NCI-H2227 (cell line): ENCODE data around the gene TINCR.
A peak's percentile ranks its signal among the peaks of the same experiment; 100 is the strongest.
"Not testable (repeated sequence)": the region's sequence is repeated elsewhere in the genome, so short reads cannot be mapped to it uniquely, and the experiment has no call there.

ENCODE experiments used
- DNase-seq: peaks from one replicate; lab custom pipeline; 2025; ENCODE audit not compliant: unreplicated experiment; lab: John Stamatoyannopoulos, UW

The TINCR gene

DNA sequence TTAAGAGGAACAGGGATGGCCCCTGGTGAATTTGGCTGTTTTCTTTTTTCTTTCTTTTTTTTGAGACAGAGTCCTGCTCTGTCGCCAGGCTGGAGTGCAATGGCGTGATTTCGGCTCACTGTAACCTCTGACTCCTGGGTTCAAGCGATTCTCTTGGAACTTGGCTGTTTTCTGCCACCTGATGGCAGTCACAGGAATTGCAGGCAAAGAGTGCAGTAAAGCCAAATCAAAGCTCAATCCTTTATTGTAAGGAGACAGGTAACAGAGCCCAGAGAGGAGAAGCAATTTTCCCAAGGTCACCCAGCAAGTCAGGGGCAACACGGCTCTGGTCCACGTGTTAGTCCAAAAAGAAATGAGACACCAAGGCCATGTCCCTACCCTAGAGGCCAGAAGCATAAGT is 6.2 kb downstream of the TINCR start:
- DNase-seq, result no peak

DNA sequence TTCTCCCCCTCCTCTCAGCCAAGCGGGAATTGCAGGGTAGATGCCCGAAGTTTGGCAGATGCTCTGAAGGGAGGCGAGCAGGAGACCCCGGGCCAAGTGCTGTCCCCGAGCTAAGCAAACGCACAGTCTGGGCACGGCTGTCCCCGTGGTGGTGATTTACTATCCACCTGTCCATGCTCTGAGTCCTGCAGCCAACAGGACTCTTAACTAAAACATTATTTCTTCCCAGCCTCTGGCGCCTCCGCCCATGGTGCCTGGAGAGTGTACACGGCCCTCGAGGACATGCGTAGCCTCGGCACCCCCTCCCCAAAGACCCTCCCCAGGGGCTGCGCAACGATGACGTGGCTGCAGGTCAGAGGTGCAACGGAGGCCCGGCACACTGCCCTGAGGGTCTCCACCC is 7.6 kb downstream of the TINCR start:
- no peak for DNase-seq

DNA sequence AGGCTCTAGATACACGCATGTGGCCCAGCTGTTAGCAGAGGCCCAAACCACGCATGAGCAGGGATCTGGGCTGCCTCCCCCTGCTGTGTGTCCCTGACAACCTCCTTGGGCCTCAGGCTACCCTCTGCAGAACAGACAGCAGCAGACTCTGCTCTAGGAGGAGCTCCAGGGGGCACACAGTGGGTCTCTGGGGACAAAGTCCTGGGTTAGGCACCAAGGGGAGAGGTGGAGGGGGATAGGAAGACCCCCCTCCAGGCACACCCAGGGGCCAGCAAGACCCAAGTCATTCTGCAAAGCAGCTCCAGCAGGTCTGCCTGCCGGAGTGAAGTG is 8.0 kb downstream of the TINCR start:
- no peak for DNase-seq

DNA sequence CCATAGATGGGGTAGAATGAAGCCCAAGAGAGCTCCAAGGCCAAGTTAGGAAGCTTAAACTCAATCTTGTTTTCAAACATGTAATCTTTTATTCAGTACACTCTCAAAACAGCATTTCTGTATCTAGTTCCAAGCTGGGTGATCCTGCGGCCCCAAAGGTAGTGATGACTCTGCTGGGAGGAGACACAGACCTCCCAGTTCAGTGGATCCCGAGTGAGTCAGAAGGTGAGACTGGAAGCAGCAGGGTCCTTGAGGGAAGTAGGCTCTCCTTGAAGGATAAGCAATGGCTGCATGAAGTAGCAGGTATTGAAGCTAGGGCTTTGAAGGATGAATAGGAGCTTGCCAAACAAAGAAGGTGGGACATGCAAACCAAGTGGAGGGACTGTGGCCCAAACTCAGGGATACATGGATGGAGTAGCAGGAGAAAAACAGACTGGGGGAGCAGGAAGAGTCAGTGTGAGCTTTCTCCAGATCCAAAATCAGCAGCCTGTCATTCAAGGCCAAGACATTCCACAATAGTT is 9.6 kb downstream of the TINCR start:
- DNase-seq, result no peak

DNA sequence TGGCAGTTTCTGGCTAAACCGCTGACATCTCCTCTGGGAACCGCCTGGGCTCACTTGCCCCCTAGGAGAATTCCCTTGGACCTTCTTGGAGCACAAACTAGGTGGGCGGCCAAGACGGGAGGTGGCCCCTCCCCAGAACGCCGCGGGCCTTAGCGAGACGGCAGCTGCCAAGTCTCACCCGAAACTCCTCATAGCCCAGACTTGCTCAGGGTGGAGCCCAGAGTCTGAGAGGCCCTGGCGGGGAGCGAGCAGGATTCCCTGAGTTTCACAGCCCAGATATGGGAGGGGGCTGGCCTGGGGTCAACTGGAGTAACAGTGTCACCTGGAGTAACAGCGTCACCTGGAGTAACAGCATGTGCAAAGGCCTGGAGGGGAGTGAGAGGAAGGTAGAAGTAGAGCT is 10.1 kb downstream of the TINCR start:
- no peak for DNase-seq

DNA sequence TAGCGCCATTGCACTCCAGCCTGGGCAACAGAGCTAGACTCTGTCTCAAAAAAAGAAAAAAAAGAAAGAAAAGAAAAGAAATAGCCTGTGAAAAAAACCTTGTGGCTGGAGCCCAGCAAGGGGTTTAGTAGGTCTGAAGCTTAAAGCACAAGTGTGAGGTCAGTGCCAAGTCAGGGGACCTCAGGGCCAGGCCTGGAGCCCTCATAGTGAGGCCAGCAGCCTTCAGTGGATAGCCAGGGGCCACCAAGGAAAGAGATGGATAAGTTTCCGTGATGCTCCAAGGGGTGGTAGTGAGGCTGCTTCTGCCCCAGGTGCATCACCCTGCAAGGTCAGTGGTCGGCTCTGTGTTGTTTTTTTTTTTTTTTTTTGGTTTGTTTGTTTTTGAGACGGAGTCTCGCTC is 12.9 kb downstream of the TINCR start:
- DNase-seq, result no peak

DNA sequence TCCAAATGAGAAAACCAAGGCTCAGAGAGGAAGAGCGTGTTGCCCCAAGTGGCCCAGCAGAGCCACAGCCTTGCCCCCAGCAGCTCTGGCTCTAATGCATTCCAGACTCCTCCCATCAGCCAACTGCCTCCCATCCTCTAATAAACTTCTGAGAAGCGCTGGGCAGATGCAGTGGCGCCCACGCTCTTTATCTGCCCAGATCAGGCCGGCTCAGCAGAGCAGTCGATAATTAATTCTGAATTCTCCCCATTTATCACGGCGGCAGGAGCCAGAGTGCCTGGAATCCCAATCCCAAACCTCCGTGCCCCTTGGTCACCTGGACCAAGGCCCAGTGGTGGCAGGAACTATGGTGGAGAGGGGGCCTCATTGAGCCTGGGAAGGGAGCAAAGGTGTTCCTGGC is 13.9 kb downstream of the TINCR start:
- no peak for DNase-seq

DNA sequence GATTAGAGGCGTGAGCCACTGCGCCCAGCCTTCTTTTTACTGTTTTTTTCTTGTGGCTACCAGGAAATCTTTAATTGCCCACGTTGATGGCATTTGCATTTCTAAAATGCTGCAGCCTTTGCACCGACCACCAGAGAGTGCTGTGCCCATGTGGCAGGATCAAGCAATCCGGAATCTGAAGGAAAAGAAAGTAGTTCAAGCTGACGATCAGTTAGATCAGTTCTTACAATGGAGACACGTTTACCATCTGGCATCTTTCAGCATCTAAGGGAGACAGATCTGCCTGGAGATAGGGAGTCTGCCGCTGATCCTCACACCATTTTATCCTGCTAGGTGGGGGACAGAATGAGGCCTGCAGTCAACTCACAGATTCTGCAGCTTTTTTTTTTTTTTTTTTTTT is 19.9 kb downstream of the TINCR start:
- peak; percentile 35 for DNase-seq

DNA sequence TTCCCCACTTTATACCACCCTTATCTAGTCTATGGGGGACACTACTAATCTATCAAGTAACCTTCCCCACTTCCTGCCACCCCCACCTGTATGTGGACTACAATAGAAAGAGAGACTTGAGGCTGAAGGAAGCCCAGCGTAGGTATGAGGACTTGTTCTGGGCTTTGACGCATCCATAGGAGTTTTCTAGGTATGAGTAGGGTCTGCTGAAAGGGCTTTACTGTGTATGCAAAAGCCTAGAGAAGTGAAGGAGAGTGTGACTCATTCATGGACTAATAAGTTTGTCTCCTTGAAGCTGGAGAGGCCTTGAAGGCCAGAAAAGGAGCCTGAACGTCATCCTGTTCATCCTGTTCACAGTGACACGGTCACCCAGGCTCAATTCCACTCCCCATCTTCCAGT is 21.8 kb downstream of the TINCR start:
- no peak for DNase-seq

DNA sequence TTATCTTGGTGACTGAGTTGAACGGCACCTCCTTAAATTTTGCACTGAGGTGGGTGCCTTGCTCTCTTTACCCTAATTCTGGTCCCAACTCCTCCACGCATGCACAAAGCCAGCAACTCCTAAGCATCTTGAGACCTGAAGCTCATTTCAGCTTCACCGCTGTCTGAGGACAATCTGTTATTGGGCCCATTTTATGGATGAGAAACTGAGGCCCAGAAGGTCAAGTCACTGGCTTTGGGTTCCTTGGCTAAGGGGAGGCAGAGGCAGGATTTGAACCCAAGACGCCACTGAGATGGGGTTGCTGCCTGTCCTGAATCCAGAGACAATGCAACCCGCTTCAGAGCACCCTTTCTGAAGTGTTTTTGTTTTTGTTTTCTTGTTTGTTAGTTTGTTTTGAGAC is 22.7 kb downstream of the TINCR start:
- no peak for DNase-seq

DNA sequence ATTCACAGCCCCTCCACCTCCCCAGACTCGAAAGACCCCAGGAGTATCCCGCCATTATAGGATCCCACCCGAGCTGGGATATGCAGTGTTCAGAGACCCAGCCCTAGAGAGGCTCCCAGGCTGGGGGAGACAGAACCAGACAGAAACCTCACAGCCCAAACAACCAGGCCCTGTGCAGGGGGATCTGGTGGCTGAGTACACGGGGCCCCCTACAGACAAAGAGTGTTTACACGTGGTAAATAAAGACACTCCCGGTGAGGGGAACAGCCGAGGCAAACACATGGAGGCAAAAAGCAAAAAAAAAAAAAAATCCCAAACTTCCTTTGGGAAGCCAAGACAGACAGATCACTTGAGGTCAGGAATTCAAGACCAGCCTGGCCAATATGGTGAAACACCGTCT is 25.1 kb downstream of the TINCR start:
- DNase-seq, result no peak

DNA sequence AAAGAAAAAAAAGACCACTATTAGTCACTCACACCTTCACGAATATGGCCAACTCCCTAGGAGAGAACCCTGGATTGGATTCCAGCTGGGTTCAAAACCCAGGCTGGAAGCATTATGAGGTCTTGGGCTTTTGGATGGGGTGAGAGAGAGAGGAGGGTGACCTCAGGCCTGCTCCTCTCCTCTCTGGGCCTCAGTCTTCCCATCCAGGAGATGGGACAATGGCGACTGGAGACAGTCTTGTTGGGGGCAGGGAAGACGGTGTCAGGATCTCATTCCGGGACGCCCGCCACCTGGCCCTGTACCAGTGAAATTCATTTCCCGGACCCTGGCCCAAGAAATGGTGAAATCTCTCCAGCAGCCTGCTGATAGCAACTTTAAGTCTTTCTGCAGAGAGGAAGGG is 26.3 kb downstream of the TINCR start:
- no peak for DNase-seq

DNA sequence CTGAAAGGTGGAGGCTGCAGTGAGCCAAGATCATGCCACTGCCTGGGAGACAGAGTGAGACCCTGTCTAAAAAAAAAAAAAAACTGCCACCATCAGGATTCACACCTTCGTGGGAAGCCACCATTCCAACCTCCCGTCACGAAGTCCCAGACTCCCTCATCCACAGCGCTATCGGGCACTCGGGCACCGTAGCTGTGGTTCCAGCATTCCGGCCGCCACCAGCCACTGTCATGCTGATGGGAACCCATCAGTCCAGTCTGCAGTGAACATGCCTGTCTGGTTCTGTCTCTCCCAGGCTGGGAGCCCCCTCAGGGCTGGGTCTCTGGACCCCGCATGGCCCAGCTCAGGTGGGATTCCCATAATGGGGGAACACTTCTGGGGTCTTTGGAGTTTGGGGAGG is 27.5 kb downstream of the TINCR start:
- DNase-seq, result no peak

DNA sequence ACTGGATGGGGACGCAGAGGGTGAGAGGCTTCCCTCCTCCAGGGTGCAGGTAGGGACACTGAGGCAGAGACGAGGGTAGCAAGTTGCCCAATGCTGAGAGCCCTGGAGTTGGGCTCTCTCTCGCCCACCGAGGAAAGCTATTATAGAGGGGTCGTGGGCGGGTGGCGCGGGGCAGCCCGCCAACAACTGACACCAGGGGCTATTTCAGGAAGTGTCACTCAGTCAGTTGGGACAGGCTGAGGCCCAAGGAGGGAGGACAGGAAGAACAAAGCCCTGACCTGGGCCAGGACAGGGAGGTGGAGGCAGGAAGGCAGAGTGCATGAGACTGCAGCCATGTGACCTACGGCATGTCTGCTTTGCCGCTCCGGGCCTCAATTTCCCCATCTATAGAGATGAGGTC is 29.9 kb downstream of the TINCR start:
- DNase-seq, result no peak

DNA sequence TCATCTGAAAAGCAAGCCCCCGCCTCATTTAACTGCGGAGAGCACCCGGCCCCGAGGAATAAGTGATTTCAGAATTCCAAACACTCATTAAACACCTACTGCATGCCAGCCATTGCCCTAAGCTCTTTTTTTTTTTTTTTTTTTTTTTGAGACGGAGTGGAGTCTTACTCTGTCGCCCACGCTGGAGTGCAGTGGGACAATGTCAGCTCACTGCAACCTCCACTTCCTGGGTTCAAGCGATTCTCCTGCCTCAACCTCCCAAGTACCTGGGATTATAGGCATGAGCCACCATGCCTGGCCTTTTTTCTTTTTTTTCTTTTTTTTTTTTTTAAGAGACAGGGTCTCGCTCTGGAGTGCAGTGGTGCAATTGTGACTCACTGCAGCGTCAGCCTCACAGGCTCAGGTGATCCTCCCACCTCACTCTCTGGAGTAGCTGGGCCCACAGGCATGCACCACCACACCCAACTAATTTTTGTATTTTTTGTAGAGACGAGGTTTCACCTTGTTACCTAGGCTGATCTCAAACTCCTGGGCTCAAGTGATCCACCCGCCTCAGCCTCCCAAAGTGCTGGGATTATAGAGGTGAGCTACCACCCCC is 30.7 kb downstream of the TINCR start:
- not testable (repeated sequence) for DNase-seq

DNA sequence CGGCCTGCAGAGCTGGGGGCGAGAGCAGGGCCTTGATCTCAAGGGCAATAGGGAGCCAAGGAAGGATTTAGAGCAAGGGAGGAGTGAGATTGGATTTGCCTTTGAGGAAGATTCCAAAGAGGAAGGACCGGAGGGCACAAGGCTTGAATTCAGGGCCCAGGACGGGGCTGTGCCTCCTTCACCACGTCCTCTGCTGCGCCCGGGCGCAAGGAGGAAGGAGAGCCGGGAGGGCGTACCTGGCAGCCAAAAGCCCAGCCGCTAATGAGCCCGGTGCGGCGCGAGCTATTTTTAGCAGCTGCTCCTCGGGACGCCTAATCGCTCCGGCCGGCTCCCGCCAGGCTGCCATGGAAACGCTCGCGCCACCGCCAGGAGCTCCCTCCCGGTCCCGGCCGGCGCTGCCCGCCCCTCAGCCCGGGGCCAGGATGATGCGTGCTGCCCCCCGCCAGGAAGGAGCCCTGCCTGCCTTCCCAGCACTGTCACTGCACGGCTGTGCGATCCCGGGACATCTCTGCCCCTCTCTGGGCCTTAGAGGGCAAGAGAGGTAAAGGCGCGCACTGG is 31.3 kb downstream of the TINCR start:
- DNase-seq, result peak; percentile 93

DNA sequence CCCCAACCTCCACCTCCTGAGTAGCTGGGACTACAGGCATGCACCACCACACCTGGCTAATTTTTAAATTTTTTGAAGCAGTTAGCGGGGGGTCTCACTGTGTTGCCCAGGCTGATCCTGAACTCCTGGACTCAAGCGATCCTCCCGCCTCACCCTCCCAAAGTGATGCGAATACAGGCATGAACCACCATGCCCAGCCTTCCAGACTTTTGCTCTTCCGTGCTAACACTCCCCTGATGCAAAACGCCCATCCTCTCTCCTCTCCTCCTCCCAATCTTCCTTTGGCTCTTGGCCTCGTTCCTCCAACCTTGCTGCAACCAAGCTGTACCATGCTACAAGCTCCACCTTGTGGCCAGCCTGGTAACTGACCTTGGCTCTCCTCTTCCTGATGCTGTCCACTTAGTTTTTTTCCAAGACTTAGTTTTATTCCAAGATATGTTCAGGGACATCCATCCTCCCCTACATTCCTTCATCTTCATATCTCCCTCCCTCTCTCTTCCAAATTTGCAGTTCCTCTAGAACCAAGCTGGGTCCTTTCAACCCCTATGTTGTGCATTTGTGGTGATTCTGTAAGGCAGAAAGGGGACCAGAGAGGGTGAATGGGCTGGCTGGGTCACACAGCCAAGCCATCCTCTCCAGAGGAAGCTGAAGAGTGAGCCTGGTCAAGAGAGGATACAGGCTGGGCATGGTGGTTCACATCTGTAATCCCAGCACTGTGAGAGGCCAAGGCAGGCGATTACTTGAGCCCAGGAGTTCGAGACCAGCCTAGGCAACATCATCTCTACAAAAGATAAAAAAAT is 32.8 kb downstream of the TINCR start:
- DNase-seq, result no peak

DNA sequence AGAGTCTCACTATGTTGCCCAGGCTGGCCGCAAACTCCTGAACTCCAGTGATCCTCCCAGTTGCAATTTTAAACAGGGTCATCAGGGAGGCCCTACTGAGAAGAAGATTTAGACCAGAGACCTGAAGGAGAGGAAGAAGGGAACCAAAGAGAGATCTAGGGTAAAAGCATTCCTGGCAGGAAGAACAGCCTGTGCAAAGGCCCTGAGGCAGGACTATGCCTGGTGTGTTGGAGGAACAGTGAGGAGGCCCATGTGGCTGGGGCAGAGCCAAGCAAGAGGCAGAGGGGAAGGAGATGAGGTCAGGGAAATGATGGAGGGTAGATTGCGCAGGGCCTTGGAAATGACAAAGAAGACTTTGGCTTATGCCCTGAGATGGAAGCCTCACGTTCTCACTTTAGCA is 34.5 kb downstream of the TINCR start:
- DNase-seq, result no peak

DNA sequence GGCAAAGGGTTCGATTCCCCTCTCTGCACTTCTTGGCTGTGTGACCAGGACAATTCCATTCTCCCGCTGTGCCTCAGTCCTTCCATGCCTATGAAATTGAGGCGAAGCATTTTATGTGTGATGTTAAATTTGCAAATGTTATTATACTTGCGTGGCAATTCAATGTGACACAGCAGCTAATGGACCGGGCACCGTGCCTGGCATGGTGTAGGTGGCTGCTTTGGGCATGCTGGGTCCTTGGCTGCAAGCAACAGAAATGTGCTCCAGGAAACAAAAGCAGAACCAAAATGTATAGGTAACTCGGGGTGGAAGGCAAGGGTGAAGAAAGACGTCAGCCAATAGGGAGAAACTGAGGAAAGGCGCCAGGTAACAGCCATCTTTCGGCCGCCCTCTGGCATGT is 37.1 kb downstream of the TINCR start:
- no peak for DNase-seq

DNA sequence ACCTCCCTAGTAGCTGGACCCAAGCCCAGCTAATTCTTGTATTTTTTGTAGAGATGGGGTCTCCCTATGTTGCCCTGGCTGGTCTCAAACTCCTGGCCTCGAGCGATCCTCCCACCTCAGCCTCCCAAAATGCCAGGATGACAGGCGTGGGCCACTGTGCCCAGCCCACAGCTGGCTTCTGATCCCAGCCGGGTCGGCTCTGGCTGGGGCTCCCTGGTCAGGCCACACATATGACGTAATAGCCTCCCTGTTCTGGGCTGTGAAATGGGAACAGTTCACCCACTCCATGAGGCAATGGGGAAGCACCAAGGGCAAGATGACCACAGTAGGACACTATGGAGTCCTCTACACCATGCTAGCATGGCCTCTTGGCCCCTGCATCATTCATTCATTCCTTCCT is 41.1 kb downstream of the TINCR start:
- DNase-seq, result no peak

DNA sequence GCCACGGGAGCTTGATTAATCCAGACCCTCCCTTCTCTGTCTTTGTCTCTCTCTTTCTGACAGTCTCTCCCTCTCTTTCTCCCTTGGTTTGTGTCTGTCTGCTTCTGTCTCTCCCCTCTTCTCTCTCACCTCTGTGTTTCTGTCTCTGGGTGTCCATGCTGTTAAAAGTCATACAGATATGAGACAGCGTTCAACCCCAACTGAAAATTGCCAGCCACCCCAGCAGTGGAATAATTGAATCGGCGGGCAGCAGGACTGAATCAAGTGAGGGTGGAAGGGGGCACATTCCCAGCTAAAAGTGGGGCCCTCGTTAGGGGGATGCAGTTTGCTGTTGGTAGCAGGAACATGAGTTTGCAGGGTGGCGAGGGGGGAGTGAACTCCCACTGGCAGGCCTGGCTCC is 43.7 kb downstream of the TINCR start:
- no peak for DNase-seq

DNA sequence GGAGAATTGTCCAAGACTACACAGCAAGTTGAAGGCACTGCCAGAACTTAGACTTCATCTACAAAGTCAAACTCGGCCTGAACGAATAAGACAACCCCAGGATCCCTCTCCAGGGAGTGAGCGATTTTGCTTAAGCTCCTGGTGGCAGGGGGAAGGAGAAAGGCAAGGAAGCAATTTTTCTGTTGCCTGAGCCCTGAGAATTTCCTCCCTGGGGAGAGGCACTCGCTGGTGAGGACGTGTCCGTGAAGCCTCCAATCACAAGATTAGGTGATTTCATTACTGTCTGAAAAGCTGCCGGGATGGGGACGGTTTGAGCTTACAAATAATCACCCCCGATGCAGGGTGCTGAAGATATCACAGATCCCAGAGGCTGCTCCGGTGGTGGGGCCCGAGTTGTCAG is 45.6 kb downstream of the TINCR start:
- no peak for DNase-seq

DNA sequence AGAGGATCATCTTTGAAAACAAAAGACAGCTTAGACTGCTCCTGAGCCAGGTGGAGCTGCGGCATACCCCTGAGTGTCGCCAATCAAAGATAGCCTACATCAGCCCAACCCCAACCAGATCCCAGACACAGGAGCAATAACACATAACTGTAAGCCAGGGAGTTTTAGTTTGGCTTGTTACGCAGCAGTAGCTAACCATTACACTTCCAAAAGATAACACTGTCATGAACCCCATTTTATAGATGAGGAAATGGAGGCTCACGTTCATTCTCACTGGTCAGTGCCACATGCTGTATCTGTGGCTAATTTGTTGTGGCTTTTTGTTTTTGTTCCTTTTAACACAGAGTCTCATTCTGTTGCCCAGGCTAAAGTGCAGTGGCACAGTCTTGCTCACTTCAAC is 47.3 kb downstream of the TINCR start:
- no peak for DNase-seq
